GM18517 (cell line): ENCODE measurements around the gene EBF3.

Experiments
- ATAC-seq: cut with Tn5 transposase; IDR thresholded peaks from one replicate; pipeline ENCODE4 v1.9.1; 2021; ENCODE audit warnings: mild to moderate bottlenecking, moderate library complexity; ENCODE audit not compliant: unreplicated experiment

The EBF3 gene

GRCh38 chr10:129945526-129945925, 18.5 kb downstream of the EBF3 start:
- ATAC-seq = no peak

- no peak for ATAC-seq
Observed at GRCh38 chr10:129945064-129945463, 19.0 kb downstream of the EBF3 start.

- ATAC-seq = no peak
Observed at GRCh38 chr10:129944456-129944855, 19.6 kb downstream of the EBF3 start.

GRCh38 chr10:129942936-129943715, 20.9 kb downstream of the EBF3 start:
- ATAC-seq = no peak

- no peak for ATAC-seq
Observed at GRCh38 chr10:129942391-129942790, 21.7 kb downstream of the EBF3 start.

GRCh38 chr10:129942019-129942277, 22.1 kb downstream of the EBF3 start:
- no peak for ATAC-seq

- ATAC-seq = no peak
Observed at GRCh38 chr10:129941199-129942018, 22.7 kb downstream of the EBF3 start.

- ATAC-seq = no peak
Observed at GRCh38 chr10:129940617-129941198, 23.4 kb downstream of the EBF3 start.

GRCh38 chr10:129939416-129940275, 24.4 kb downstream of the EBF3 start:
- ATAC-seq = no peak

GRCh38 chr10:129938460-129938859, 25.6 kb downstream of the EBF3 start:
- ATAC-seq = no peak

GRCh38 chr10:129937351-129937751, 26.7 kb downstream of the EBF3 start:
- ATAC-seq = no peak

- no peak for ATAC-seq
Observed at GRCh38 chr10:129936923-129937300, 27.2 kb downstream of the EBF3 start.

- no peak for ATAC-seq
Observed at GRCh38 chr10:129936266-129936922, 27.7 kb downstream of the EBF3 start.

- ATAC-seq = no peak
Observed at GRCh38 chr10:129935867-129936152, 28.3 kb downstream of the EBF3 start.

- no peak for ATAC-seq
Observed at GRCh38 chr10:129935102-129935866, 28.8 kb downstream of the EBF3 start.

GRCh38 chr10:129934196-129934925, 29.7 kb downstream of the EBF3 start:
- no peak for ATAC-seq

GRCh38 chr10:129933456-129934092, 30.5 kb downstream of the EBF3 start:
- ATAC-seq = no peak

- ATAC-seq = no peak
Observed at GRCh38 chr10:129932751-129933433, 31.2 kb downstream of the EBF3 start.
